GM08714 (cell line): ENCODE measurements around the gene CDH23.

Experiments
- H3K4me3 ChIP-seq: fragments of 200-500 bp; sonication (Bioruptor generic); 2 replicates; pipeline ENCODE4 v1.5.1; 2014; ENCODE audit warnings: mild to moderate bottlenecking, low read length, inconsistent platforms
- ZNF274 ChIP-seq: IDR thresholded peaks from 2 replicates; pipeline ENCODE4 v1.6.1; 2012; ENCODE audit warnings: mild to moderate bottlenecking, low read depth, low read length

Gene CDH23

DNA sequence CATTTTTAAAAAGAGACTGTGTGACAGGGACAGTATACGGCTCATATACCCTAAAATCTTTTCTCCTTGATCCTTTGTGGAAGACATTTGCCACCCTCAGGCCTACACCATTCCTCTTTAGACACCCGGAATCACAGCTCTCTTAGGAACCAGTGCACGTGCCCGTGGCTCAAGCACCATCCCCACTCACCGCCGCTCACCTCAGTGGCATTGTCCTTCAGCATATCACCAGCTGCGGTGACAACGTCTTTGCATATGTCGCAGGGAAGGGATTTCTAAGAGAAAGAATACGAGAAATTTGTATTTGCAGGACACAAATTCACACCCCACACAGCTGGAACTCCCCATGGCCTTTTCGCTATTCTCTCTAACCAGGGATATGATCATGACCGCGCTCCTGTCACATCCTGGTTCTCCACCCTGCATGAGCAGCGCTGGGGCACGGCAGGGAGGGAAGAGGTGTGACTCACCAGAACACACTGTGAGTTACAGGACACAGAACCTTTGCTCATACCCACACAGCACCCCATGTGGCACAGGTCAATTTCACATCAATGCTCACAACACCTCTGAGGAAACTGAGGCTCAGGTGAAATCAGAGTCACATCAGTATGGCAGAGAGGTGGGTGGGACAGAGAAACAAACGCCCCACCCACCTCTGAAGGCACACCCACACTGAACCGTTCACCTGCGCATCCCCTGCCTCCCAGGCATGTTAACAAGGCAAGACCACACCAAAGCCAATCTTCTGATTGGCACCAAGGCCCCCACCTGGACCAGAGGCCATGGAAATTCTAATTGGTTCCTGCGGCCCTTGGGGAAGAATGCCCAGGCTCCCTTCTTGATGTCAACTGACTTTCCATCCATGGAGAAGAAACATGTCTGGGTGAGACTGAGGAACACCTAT, 435.2 kb downstream of the CDH23 start:
- no peak for TF ChIP-seq ZNF274
- H3K4me3 ChIP-seq: no peak overlapping the region

DNA sequence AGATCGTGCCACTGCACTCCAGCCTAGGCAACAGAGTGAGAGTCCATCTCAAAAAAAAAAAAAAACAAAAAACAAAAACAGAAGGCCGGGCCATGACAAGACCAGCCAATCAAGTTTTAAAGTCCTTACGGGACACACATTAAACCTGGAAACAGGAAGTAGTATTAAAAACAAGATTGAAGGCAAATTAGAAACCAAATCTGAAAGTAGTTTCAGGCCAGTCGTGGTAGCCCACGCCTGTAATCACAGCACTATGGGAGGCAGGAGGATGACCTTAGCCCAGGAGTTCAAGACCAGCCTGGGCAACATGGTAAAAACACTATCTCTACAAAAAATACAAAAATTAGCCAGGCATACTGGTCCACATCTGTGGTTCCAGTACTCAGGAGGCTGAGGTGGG, 436.2 kb downstream of the CDH23 start:
- TF ChIP-seq ZNF274: no peak
- no peak overlapping the region; the same call in 1 of the 2 replicates for H3K4me3 ChIP-seq

DNA sequence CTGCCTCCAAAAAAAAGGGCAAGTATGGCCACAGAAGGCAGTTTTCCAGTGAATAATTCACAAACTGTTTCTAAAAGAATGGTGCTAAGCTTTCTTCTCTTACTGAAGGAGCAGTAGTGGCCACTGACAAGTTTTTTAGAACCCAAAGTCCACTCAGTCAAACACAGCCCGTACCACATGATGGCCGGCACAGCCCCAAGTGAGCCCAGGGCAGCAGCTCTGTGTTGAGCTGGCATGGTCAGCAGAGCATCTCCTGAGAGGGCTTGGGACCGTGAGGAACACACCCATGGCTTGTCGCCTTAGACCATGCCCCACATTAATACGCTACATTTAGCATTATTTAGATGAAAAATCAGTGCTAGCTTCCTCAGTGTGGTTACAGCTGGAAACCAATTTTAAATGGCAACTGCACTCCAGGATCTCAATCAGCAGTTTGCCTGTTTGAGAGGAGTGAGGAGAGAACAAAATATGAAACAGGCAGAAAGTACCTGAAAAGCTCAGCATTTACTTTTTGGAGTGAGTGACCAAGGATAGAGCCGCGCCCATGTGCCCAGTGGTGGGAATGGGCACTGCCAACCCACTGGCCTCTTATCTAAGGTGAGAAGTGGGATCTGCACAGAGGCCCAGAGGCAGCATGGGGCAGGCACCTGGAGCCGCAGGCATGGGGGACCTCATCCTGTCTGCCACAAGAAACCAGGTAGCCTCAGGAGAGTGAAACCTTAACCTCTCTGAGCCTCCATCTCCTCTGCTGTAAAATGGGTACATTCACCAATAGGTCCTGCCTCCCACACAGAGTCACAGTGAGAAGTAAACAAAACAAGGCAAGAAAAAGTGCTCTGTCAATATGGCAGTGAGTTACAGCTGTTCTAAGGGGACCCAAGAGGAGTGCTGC, 437.0 kb downstream of the CDH23 start:
- TF ChIP-seq ZNF274: no peak
- no peak overlapping the region; the same call in 1 of the 2 replicates for H3K4me3 ChIP-seq

DNA sequence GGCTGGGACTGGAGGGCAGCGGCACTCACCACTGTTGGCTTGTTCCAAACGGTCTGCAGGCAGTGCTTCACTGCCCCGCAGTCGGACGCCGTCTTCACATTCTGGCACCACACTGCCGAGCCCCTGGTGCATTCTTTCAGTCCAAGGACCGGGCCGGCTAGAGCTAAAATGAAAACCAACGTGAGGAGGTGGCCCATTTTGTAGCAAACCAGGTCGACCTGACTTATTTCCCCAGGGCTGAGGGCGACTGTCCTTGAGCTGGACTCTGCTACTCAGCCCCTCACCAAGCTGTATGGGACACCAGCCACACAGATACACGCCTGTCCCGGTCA, 437.6 kb downstream of the CDH23 start:
- TF ChIP-seq ZNF274: no peak

DNA sequence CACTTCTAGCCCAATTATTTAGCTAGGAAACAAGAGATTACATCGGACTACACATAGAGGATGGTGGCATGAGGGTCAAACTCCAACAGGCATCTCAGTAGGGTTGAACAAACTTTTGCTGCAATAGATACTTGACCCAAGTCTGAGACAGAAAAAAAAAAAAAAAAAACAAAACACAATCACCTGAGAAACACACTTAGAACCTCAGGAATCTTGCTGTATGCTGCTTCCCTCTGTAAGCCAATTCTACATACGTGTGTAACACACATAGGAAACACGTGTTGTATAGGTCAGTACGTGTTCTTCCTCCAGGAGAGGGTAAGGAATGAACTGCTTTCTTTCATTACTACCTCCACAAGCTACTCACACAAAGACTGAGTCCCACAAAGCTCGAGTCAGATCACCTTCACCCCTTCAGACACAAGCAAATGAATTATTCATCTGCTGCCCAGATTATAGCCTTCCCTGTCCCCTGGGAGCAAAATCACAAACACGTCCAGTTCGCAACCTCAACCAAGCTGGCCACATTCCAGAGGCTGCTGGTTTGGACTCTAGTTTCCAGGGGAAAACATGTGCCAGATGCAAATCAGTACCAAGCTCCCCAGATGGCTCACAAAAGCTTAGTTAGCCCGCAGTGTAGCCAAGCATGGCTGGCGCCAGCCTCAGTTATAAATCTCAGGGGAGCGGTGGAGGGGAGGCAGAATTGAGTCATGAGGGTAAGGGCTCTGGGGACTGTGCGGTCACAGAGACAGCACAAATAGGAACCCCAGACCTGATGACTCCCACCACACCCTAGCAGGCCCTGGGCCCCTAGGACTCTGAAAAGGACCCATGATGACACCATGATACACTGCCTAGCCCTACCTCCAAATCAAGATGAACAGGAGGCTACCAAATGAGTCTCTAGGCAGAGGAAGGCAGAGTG, 439.2 kb downstream of the CDH23 start:
- no peak for TF ChIP-seq ZNF274
- H3K4me3 ChIP-seq: peak overlapping the region; percentile 24; the same call in 1 of the 2 replicates

More for the DNA sequence above, 437.6 kb downstream of the CDH23 start:
- no peak overlapping the region for H3K4me3 ChIP-seq

DNA sequence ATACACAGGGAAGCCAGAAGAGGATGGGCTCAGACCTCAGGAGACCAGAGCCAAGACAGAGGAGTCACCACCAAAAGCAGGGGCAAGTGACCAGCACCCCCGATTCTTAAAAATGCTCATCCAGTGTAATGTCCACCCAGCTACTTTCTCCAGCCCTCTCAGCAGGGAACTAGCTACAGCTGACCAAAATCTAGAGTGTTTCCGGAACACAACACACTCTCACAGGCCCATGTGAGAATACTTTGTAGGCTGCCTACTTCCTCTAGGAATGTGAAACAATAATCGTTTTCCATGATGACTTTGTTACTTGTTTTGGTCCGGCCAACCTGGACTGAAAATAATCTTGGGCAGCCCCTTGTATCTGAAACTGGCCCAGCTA, 439.9 kb downstream of the CDH23 start:
- peak overlapping the region; percentile 11; the same call in 1 of the 2 replicates for H3K4me3 ChIP-seq
- TF ChIP-seq ZNF274: no peak

DNA sequence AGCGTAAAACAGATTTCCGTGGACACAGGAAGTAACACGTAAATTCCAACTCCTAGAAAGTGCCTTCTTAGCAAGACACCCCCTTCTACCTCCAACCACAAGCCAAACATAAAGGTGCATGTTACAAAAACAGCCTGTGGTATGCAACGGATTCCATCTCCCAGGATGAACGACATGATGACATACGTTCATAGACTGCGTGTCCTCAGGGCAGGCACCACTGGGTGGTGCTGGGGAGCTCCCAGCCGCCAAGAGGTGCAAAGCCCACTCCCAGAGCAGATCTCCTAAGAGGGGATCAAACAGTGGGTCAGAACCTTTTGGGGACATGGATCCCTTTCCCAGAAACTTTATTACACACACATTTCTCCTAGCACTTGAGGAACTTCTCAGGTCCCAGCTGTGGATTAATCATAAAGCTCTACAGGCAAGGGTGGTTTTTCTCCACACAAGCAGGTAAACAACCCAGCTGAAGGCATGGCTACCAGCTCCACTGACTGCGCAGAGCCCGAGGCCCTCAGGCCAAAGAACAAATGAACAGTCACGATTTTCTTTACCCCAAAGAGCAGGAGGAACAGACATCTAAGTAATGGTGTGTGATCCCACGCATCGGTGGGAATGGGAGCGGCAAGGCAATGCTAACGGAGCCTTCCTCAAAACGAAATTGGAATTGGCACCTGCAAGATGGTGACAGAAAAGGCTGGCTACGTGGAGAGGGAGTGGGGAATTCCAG, 440.5 kb downstream of the CDH23 start:
- H3K4me3 ChIP-seq: peak overlapping the region; percentile 11; the same call in 1 of the 2 replicates
- no peak for TF ChIP-seq ZNF274

DNA sequence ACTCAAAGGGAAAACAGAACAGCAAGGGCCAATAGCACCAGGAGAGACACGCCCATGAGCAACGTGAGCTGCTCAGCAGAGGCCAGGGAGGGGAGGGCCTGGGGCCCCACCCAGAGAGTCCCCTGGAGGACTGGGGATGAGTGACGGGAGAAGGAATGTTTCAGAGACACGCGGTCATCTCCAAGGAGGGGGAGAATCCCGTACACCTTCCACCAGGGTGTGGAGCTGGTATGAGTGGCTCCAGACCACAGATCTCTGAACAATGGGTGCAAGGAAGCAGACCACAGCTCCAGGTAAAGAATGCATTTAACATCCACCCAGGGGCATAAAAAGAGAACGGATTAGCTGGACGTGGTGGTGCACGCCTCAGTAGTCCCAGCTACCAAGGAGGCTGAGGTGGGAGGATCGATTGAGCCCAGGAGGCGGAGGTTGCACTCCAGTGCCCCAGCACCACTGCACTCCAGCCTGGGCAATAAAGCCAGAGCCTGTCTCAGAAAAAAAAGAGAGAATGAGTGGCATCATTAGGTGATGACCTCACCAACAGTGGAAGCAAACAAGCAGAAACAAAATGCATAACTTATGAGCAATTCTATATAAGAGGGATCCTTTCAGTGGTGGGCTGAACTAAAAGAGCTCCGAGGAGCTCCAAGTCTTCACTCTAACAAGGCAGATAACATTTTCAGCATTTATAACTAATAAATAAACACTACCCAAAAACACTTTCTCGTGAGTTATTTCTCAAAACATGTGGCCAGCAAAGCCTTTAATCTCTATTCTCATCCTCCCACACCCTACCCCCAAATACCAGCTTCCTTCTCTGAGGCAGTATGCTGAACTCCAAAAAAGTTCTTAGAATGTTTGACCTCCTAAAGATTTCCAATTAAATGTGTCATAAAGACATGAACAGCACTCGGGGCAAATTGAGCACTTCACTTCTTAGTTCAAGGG, 441.8 kb downstream of the CDH23 start:
- TF ChIP-seq ZNF274: no peak
- no peak overlapping the region for H3K4me3 ChIP-seq

DNA sequence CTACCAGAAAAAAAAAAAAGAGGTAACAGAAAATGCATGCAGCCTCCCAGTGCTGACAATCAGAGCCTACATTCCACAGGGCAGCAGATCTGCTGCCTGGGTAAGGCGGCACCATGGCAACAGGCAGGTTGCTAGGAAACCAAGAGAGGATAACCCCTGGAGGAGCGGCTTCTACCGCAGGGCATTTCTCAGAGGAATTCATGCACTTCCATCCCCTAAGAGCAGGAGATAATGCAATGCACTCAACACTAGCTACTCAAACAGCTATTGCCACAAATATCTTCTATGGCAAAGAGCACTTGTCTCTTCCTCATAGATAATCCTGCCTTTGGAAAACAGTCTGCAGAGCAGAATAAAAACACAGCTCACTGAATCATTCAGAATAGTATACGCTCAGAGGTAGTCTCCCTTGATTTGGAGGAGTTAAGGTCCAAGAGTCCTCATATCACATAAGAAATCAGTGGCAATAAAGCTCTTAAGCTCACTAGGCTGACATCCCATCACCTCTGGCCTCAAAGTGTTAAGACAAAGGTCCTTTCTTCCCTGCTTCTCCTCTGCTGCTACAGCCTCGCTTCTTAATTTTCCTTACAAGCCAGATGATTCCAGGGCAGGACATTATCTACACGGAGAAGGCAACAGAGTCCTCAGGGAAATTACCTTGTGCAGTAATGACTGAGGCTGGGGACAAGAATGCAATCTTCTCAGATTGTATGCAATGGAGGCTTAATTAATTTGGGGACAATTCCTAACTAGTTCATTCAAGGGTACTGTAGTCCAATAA, 443.6 kb downstream of the CDH23 start:
- no peak overlapping the region for H3K4me3 ChIP-seq
- TF ChIP-seq ZNF274: no peak

DNA sequence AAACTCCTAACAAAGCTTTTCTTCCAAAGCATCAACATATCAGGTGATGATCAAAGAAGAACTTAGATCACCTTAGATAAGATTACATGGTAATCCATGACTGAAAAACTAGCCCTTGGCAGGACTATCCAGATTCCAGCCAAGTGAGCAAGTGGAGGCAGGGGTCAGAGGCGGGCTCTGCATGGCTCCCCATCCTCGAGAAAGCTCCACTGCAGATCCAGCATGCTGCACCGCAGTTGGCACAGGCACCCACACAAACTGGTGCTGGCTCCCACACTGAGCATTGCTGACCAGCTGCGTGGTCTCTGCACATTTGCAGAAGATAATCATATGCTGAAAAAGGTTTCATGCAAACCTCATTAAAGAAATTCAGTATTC, 444.2 kb downstream of the CDH23 start:
- H3K4me3 ChIP-seq: no peak overlapping the region
- no peak for TF ChIP-seq ZNF274

DNA sequence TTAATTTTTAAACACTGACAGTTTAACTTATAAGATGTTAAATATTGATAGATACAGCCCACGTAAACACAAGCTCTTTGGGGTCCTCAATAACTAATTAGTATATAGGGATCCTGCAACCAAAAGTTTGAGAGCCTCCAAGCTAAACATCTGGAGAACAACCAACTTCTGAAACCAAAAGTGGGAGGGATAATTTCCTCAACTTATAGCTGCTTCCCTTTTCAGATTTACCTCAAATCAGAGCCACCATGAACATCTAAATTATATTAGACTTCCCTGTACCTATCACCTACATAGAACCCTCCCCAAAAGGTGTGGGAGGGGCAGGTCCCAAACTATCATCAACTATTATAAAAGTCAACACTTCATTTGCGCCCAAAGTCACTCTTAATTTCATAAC, 445.7 kb downstream of the CDH23 start:
- TF ChIP-seq ZNF274: no peak
- H3K4me3 ChIP-seq: no peak overlapping the region
